Fibroblast of the aortic adventitia (primary cell): ENCODE data around the gene DDIT3. TPM values are rescaled to one million over a fixed set of nuclear protein-coding genes. Genes with fewer than 3 reads are reported as not detected.

ENCODE experiments used
- DNase-seq: peaks from one replicate; pipeline ENCODE4 v3.0.0-alpha.2; 2010; ENCODE audit warnings: low read depth
- H3K4me3 ChIP-seq: 2 replicates; pipeline ENCODE4 v1.5.1; 2011; ENCODE audit warnings: low read depth, mild to moderate bottlenecking, control low read depth, low read length, moderate library complexity
- total RNA-seq: library from RNA; depleted of rRNA; stranded (reverse); fragments of >200 nt; gene quantifications from 2 replicates; pipeline ENCODE4 v1.2.3, GENCODE V29; 2012; ENCODE audit warnings: low replicate concordance
- TF ChIP-seq, protein P1 (sequence below): IDR thresholded peaks from 2 replicates; pipeline ENCODE4 v1.5.1; 2011; ENCODE audit warnings: mild to moderate bottlenecking, low read length, control low read depth, inconsistent platforms; ENCODE audit not compliant: insufficient read depth

DDIT3 gene
- total RNA-seq, 1 donor: 37.7 TPM

DNA sequence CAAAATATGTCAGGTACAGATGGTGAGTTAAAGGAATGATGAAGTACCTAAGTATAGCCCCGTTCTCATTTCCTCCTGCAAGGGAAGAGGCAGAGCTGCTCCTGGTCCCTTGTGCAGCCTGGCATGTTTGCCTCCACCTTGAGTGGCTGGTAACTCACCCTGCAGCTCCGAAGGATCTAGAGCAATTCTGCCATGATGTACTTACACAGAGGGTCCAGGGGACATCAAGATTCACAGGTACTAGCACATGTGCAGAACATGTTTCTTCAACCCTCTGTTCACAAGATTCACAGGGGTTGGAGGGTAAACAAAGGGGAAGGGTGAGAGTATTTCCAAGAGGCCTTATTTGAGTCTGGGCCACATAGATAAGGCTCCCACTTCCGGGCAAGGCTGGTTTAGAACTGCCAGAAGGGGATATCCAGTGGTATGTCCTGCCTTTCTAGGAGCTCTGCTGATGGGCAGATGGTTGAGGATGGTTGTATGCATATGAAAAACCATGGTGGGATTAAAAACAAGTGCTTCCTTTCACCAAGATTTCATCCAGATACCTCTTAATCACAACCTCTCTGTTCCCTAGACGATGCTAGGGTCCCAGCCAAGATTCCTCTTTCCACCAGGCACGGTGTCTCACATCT is 18.9 kb upstream of the DDIT3 start:
- H3K4me3 ChIP-seq: no peak overlapping the region
- DNase-seq: no peak
- TF ChIP-seq, protein P1, sequence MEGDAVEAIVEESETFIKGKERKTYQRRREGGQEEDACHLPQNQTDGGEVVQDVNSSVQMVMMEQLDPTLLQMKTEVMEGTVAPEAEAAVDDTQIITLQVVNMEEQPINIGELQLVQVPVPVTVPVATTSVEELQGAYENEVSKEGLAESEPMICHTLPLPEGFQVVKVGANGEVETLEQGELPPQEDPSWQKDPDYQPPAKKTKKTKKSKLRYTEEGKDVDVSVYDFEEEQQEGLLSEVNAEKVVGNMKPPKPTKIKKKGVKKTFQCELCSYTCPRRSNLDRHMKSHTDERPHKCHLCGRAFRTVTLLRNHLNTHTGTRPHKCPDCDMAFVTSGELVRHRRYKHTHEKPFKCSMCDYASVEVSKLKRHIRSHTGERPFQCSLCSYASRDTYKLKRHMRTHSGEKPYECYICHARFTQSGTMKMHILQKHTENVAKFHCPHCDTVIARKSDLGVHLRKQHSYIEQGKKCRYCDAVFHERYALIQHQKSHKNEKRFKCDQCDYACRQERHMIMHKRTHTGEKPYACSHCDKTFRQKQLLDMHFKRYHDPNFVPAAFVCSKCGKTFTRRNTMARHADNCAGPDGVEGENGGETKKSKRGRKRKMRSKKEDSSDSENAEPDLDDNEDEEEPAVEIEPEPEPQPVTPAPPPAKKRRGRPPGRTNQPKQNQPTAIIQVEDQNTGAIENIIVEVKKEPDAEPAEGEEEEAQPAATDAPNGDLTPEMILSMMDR: no peak

- H3K4me3 ChIP-seq: no peak overlapping the region
- TF ChIP-seq, protein P1: no peak
- DNase-seq: no peak
These were observed 16.3 kb upstream of the DDIT3 start for GRCh38 chr12:57536597-57536942.

GRCh38 chr12:57535764-57536596 is 15.7 kb upstream of the DDIT3 start:
- no peak overlapping the region for H3K4me3 ChIP-seq
- DNase-seq: no peak
- TF ChIP-seq, protein P1: no peak

DNA sequence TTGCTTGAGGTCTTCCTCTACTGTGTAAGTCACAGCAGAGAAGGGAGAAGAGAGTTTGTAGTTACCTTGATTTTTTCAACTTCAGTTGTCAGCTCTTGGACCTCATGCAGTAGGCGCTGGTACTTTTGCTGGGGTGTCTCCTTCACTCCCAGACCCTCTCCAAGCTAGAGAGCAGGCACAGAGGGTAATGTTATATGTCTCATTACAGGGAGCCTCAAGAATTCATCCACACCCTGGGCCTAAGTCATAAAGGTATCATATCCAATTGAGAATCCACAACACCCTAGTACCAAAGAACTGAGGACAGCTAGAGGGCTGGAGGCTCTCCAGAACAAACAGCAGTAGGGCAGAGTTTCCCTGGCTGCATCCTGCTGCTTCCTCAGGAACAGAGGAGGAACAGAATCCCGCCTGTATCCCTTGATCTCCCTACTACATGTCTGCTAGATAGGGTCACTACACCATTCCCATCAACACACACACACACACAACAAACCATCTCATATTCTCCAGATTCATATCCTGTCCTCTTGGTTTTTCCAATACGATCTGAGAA is 14.8 kb upstream of the DDIT3 start:
- no peak overlapping the region for H3K4me3 ChIP-seq
- no peak for DNase-seq
- TF ChIP-seq, protein P1: no peak

GRCh38 chr12:57534250-57534649 is 13.9 kb upstream of the DDIT3 start:
- no peak for DNase-seq
- TF ChIP-seq, protein P1: no peak
- no peak overlapping the region for H3K4me3 ChIP-seq

DNA sequence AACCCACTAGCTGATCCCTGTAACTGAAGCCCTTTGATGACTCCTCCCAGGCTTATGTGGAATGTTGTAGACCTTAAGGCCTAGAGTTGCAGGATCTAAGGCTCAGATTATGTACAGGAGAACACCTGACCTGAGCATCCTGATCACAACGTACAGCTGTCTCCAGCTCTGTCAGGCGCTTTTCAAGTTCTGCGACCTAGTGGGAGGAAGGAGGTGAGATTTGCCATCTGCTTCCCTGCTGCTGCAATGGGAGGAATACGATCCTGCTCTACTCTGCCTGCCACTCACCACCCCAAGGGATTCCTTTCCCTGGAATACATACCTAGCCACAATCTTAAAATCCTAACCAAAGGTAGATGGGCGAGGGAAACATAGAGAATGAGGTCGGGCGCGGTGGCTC is 12.8 kb upstream of the DDIT3 start:
- DNase-seq: no peak
- no peak overlapping the region for H3K4me3 ChIP-seq
- TF ChIP-seq, protein P1: no peak
